ENCODE results near the gene WDR7. TPM values are rescaled to one million over a fixed set of nuclear protein-coding genes. Genes with fewer than 3 reads are reported as not detected.

Gene WDR7
- total RNA-seq, 2 experiments from 2014 or later, result 16.0 to 19.0 TPM

DNA sequence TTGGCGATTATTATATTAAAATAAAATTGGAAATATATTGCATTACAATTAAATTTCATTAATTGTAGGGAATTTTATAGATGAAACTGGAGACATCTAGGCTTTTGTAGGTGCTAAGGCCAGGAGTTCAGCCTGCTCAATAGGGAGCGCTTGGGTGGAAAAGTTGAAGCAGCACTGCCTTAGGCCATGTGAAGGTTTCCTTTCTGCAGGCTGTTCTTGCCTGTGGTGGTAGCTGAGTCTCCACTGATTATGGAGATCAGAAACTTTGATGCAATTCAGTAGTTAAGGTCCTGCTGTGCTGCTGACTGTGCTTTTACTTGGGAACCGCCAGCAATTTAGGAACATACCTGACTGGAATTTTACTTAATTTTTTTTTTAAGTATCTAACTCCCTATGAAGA is 315.9 kb downstream of the WDR7 start:
- H3K27me3 Mint-ChIP-seq, result no peaks in the 10 kb centered on the region
- intact Hi-C loops (cut with micrococcal nuclease), result no loop called here
- no peak for ATAC-seq

GRCh38 chr18:56973487-56973886 is 322.3 kb downstream of the WDR7 start:
- Mint-ChIP-seq H3K27me3 (no peaks in the 10 kb centered on the region), H3K9me3 (no peaks in the 10 kb centered on the region), H3K4me3 (no peak overlapping the region), H3K27ac (no peak overlapping the region), H3K36me3 (ENCODE audit: low read depth) (peaks cover 9% of the 10 kb centered on the region), H3K4me1 (ENCODE audit: low read depth) (no peaks in the 10 kb centered on the region)
- POLR2A ChIA-PET, result no interaction called here
- ATAC-seq, result no peak
- TF ChIP-seq CTCF (IDR thresholded peaks at IDR 0.05), result no peak
- CTCF ChIA-PET, result no interaction called here
- intact Hi-C loops (cut with micrococcal nuclease), result no loop called here
- no peak for DNase-seq

More for the DNA sequence above, 315.9 kb downstream of the WDR7 start:
- ChIA-PET CTCF (no interaction called here), POLR2A (no interaction called here)
- H3K4me3 Mint-ChIP-seq, result no peak overlapping the region
- no peaks in the 10 kb centered on the region for H3K9me3 Mint-ChIP-seq
- no peaks in the 10 kb centered on the region for H3K4me1 Mint-ChIP-seq (ENCODE audit: low read depth)
- no peak overlapping the region for H3K27ac Mint-ChIP-seq
- DNase-seq, result no peak
- no peak for TF ChIP-seq CTCF (IDR thresholded peaks at IDR 0.05)
- peaks cover 8% of the 10 kb centered on the region for H3K36me3 Mint-ChIP-seq (ENCODE audit: low read depth)

GRCh38 chr18:56974141-56974540 is 323.0 kb downstream of the WDR7 start:
- ChIA-PET POLR2A (no interaction called here), CTCF (no interaction called here)
- H3K36me3 Mint-ChIP-seq (ENCODE audit: low read depth), result peaks cover 6% of the 10 kb centered on the region
- intact Hi-C loops (cut with micrococcal nuclease), result no loop called here
- DNase-seq (no peak), ATAC-seq (no peak)
- no peaks in the 10 kb centered on the region for H3K9me3 Mint-ChIP-seq
- no peak overlapping the region for H3K27ac Mint-ChIP-seq
- no peaks in the 10 kb centered on the region for H3K4me1 Mint-ChIP-seq (ENCODE audit: low read depth)
- no peaks in the 10 kb centered on the region for H3K27me3 Mint-ChIP-seq
- no peak overlapping the region for H3K4me3 Mint-ChIP-seq
- no peak for TF ChIP-seq CTCF (IDR thresholded peaks at IDR 0.05)

DNA sequence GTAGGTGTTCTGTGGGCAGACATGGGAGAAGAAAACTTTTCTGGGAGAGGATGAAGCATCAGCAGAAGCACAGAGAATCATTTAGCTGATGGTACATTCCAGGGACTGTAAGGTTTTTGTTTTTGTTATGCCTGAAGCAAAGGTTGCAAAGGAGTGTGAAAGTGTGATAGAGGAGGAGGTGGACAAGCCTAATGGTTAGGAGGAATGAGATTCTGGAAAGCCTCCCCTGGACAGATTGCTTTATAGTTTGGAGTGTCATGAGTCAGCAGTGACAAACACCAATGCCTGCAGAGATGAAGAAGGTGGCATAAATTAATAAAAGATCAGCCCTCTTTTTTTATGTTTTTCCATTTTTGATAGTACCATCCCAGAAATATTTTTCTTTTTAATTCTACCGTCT is 324.1 kb downstream of the WDR7 start:
- Mint-ChIP-seq H3K36me3 (ENCODE audit: low read depth) (peaks cover 6% of the 10 kb centered on the region), H3K27ac (no peak overlapping the region), H3K4me1 (ENCODE audit: low read depth) (no peaks in the 10 kb centered on the region), H3K4me3 (no peak overlapping the region), H3K27me3 (no peaks in the 10 kb centered on the region), H3K9me3 (no peaks in the 10 kb centered on the region)
- no peak for TF ChIP-seq CTCF (IDR thresholded peaks at IDR 0.05)
- POLR2A ChIA-PET, result no interaction called here
- DNase-seq, result no peak
- ATAC-seq, result no peak
- intact Hi-C loops (cut with micrococcal nuclease), result no loop called here
- CTCF ChIA-PET, result no interaction called here

DNA sequence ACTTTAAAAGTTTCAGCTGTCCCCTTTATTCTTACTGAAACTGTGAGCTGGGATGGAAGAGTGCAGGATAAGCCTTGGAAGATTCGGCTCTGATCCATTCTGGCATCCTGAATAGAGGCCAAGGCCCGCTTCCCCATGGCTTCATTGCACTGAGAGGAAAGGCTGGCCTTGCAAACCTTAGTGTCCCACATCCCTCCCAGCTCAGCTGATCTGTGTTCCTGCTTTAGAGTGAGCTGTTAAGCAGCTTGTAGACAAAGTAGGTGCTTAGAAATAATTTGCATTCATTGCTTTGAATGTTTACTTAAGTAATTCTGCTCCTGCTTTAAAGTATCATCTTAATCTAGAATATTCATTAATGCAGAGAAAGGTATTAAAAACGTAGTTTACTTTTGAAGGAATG is 326.1 kb downstream of the WDR7 start:
- ATAC-seq (no peak), DNase-seq (no peak)
- H3K27me3 Mint-ChIP-seq, result no peaks in the 10 kb centered on the region
- CTCF ChIA-PET, result no interaction called here
- POLR2A ChIA-PET, result no interaction called here
- no peaks in the 10 kb centered on the region for H3K9me3 Mint-ChIP-seq
- intact Hi-C loops (cut with micrococcal nuclease), result no loop called here
- H3K4me1 Mint-ChIP-seq (ENCODE audit: low read depth), result no peaks in the 10 kb centered on the region
- no peak for TF ChIP-seq CTCF (IDR thresholded peaks at IDR 0.05)
- peaks cover 9% of the 10 kb centered on the region for H3K36me3 Mint-ChIP-seq (ENCODE audit: low read depth)
- no peak overlapping the region for H3K27ac Mint-ChIP-seq
- H3K4me3 Mint-ChIP-seq, result no peak overlapping the region

All from activated CD8-positive, alpha-beta T cell treated with anti-CD3 and anti-CD28 coated beads for 36 hours (primary cell).